SW 1271 (cell line): ENCODE results near the gene SPAM1.
A peak's percentile ranks its signal among the peaks of the same experiment; 100 is the strongest.
"Not testable (repeated sequence)": the region's sequence is repeated elsewhere in the genome, so short reads cannot be mapped to it uniquely, and the experiment has no call there.

Experiments
- DNase-seq, 2 experiments: peaks; one replicate each; lab custom pipeline; 2025; lab: John Stamatoyannopoulos, UW

Gene SPAM1

GRCh38 chr7:123958186-123958703, 33.2 kb downstream of the SPAM1 start:
- no peak for DNase-seq

GRCh38 chr7:123961771-123962170, 36.7 kb downstream of the SPAM1 start:
- no peak for DNase-seq

- DNase-seq: peak in 1 of 2 experiments; percentile 5
Measured at GRCh38 chr7:123966936-123967335, 41.9 kb downstream of the SPAM1 start.

DNA sequence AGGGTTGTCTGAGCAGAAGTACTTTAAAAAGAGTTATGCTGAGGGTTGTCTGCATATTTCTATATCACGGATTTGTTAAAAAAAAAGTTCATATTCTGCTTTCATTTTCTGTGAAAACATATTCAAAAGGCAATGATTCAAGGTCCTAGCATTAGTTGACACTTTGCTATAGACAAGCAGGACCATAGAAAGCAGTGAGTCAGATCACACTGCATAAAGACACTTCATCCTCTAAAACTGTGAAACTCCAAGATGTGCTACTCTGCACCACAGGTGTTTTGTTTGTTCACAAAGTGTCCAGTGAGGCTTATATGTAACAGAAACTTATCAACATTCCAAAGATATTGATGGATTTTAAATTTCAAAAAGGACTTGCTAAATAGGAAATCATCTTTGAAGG, 47.0 kb downstream of the SPAM1 start:
- no peak for DNase-seq

DNA sequence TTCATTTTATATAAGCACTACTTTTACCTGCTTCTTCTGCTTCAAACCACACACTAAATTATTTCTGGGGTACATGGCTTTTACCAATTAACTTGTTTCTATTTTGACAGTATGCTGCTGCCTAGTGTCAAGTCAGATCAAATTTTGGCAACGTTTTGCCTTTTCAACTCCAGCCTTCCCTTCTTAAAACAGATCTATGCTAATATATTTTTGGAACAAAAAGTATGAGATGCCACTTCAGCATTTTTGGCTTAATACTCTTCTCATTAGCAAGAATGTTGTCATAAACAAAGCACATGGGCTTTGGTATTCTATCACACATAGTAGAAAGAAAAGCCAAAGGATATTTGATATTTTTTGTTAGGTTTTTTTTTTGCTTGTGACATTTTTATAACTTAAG, 47.8 kb downstream of the SPAM1 start:
- no peak for DNase-seq

DNA sequence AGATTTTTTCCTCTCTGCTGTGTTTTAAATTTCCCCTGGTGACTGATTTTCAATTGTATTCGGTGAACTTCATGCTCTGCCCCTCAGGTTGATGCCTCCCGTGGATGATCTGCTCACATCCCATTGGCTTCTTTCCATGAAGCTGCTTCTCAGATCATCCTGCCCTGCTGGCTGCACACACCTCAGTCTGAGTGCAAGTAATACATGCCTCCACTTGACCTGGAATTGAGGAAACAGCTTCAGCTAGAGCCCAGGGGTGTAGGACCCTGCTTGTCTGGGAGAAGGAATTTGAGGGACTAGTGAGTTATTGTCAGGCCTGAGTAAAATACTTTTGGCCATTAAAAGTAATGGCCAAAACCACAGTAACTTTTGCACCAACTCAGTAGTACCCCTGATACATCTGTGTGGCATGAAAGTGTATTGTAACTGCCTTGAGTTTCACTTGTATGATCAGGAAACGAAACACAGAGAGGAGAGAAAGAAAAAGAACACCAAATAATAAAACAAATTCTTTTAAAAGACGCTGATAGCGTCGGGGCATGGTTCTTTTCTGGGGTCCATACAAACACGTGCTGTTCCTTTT, 49.4 kb downstream of the SPAM1 start:
- no peak for DNase-seq

DNA sequence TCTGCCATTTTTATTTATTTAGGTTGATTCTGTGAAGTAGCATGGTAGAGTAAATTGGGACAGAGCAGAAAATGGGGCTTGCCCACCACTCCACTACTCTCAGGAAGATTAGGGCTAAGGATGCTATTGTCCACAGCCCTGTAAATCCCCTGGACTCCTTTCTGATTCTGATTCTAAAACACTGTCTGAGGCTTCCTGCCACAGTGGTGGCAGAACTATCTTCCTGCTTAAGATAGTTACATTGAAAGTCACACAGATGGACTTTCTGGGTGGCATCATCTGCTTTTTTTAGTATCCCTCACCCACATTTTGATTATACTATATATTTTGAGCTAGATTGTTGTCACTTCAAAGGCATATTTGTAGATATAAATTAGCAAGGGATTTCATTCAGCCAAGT, 50.0 kb downstream of the SPAM1 start:
- DNase-seq: no peak

GRCh38 chr7:123977081-123977480, 52.0 kb downstream of the SPAM1 start:
- DNase-seq: no peak

DNA sequence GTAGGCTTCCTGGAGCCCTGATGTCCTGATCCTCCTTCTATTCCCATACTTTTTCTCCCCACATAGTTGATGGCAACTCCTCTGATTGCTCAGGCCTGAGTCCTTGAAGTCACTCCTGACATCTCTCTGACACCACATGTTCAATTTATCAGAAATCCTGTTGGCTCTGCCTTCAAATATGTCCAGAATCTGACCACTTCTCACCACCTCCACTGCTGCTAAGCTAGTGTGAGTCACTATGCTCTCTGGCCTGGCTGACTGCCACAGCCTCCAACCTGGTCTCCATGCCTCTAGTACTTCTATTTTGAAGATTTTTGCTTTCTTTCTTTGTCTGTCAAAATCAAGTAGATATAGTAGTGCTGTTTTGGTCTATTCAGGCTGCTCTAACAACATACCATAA, 54.8 kb downstream of the SPAM1 start:
- DNase-seq: no peak

DNA sequence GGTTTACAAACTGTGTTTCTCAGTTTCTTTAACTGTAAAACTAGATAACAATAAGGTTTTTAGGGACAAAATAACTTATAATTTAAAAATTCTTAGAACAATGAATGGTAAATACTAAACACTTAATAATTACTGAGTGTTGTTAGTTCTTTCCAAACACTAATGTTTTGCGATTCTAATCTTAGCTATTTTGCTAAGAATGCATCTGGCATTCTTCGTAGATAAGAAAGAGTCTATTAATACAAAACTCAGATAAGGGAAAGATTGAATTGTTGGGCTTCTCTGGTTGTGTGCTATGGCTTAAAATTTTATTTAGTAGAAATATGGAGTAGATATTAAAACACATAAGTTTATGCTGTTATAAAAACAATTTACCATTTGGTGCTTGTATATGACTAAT, 62.4 kb downstream of the SPAM1 start:
- DNase-seq: no peak

DNA sequence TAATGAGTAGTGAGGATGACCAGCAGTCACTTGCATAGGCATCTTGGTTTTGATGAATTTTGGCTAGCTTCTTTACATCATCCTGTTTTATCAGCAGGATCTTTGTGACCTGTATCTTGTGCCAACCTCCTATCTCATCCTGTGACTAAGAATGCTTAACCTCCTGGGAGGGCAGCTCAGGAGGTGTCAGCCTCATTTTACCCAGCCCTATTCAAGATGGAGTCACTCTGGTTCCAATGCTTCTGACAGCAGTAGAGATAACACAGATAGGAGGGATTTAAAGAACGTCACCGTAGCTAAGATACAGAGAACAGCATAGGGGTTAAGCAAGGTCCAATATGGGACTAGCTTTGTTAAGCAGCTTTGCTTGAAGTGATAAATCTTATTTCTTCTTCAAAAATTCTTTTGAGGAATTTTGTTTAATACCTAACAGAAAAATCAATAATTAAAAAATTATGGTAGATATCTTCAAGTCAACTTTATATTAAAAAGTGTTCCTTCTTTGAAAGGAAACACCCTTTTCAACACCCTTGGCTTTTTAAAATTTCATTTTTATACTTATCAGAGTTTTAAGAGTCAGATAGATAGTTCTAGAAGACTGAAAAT, 68.0 kb downstream of the SPAM1 start:
- no peak for DNase-seq

GRCh38 chr7:123993996-123994395, 69.0 kb downstream of the SPAM1 start:
- DNase-seq: no peak

DNA sequence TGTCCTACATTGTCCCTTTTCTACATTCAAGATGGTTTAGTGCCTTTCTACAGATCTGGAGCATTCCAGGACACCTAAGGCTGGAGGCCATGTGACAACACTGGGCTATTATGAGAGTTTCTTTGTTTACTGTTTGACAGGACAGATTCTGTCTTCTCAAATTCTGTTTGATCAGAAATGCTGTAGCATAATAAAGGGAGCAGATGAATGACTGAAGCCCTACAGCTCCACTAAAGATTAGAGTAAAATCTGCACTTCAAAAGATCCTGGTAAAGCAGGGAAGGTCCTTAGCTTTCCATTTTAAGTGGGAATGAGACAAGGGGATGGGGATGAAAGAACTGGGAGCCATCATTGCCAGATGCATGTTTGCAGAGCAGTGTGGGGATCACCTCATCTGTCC, 69.4 kb downstream of the SPAM1 start:
- no peak for DNase-seq

- DNase-seq: no peak
Measured at GRCh38 chr7:123995617-123996326, 70.7 kb downstream of the SPAM1 start.

GRCh38 chr7:123996327-123996625, 71.2 kb downstream of the SPAM1 start:
- no peak for DNase-seq

GRCh38 chr7:123998921-123999320, 73.9 kb downstream of the SPAM1 start:
- no peak for DNase-seq

GRCh38 chr7:123999703-124000102, 74.7 kb downstream of the SPAM1 start:
- DNase-seq: no peak

DNA sequence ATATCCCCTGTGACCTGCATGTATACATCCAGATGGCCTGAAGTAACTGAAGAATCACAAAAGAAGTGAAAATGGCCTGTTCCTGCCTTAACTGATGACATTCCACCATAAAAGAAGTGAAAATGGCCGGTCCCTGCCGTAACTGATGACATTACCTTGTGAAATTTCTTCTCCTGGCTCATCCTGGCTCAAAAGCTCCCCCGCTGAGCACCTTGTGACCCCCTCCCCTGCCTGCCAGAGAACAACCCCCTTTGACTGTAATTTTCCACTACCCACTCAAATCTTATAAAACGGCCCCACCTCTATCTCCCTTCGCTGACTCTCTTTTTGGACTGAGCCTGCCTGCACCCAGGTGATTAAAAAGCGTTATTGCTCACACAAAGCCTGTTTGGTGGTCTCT, 83.3 kb downstream of the SPAM1 start:
- DNase-seq: not testable (repeated sequence)

DNA sequence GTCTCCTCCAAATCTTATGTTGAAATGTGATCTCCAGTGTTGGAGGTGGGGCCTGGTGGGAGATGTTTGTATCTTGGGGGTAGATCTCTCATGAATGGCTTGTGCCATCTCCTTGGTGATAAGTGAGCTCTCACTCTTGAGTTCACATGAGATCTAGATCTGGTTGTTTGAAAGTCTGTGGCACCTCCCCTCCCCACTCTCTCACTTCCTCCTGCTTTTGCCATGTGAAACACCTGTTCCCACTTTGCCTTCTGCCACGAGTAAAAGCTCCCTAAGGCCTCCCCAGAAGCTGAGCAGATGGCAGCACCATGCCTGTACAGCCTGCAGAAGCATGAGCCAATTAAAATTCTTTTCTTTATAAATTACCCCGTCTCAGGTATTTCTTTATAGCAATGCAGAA, 84.3 kb downstream of the SPAM1 start:
- DNase-seq: no peak
